ENCODE results near the gene SLC6A18. TPM values are rescaled to one million over a fixed set of nuclear protein-coding genes. Genes with fewer than 3 reads are reported as not detected.

Gene SLC6A18
- total RNA-seq, 4 donors from 2014 or later = not detected

- ATAC-seq (ENCODE audit: low FRiP score) (no peak), DNase-seq (ENCODE audit: low spot score) (no peak)
- no peak for TF ChIP-seq CTCF (IDR thresholded peaks at IDR 0.05)
Observed at GRCh38 chr5:1179383-1179715, 45.8 kb upstream of the SLC6A18 start.

- ATAC-seq (ENCODE audit: low FRiP score) (no peak), DNase-seq (ENCODE audit: low spot score) (no peak)
- TF ChIP-seq CTCF (IDR thresholded peaks at IDR 0.05) = no peak
Observed at GRCh38 chr5:1180096-1180495, 45.1 kb upstream of the SLC6A18 start.

DNA sequence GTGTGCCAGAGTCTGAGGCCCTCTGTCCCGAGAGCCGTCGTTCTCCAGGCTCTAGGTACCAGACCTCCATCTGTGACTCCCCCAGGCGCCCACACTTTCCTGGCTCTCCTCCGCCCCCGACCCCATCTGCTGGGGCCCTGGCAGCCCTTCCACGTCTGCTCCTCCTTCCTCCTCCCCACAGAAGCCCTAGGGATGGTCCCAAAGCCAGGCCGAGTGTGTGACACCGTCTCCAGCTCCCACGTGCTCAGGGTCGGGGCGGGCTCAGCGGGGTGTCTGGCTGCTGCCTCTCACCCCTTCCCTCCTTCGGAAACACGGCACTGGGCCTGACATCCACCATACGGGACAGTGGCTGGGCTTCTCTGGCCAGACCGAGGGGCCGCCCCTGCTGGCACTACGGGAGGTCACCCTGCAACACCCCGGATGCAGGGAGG, 44.3 kb upstream of the SLC6A18 start:
- TF ChIP-seq CTCF (IDR thresholded peaks at IDR 0.05) = no peak
- ATAC-seq (ENCODE audit: low FRiP score) (no peak), DNase-seq (ENCODE audit: low spot score) (no peak)

GRCh38 chr5:1181451-1182359, 43.5 kb upstream of the SLC6A18 start:
- ATAC-seq (ENCODE audit: low FRiP score) (no peak), DNase-seq (ENCODE audit: low spot score) (no peak)
- TF ChIP-seq CTCF (IDR thresholded peaks at IDR 0.05) = no peak

DNA sequence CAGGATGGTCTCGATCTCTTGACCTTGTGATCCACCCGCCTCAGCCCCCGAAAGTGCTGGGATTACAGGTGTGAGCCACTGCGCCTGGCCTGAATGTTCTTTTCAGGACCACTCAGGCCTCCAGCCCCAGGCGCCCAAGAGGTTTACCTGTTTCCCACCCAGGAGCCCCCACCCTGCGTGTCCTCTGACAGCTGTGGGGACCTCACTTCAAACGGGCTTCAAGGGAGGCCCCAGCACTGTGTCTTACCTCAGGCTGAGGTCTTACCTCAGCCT, 42.9 kb upstream of the SLC6A18 start:
- no peak for TF ChIP-seq CTCF (IDR thresholded peaks at IDR 0.05)
- DNase-seq (ENCODE audit: low spot score) = no peak
- no peak for ATAC-seq (ENCODE audit: low FRiP score)

DNA sequence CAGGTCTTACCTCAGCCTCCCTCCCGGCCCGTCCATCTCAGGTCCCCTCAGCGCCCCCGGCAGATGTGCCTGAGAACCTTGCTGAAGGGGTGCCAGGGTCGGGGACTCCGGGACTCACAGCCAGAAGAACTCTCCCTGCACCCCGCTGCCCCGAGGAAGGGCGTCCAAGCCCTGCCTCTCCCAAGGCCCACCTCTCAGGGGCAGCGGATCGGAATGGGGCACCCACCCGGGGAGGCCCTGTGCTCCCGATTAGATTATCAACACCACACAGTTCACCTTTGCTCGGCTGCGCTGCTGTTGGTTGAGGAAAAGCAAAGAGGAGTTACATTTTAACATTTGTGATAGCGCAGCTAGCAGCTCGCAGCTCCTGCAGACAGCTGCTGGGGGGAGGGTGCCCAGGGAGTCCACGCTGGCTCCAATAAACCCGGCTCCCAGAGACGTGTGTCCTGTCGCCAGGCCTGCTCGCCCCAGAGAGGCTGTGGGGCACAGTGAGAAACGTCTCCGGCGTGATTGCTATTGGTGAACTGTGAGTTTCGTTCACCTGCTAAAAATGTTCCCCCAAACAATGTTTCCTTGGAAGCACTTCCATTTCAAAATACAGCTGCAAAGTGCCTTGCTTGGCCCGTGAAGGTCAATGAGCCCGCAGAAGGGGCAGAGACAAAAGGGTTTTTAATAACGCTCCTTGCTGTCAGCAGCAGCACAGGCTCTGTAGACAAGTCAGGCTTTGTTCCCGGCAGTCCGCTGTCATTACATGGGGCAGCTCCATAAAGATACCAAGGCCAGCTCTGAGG, 42.4 kb upstream of the SLC6A18 start:
- no peak for TF ChIP-seq CTCF (IDR thresholded peaks at IDR 0.05)
- ATAC-seq (ENCODE audit: low FRiP score) = no peak
- no peak for DNase-seq (ENCODE audit: low spot score)
